Measurements from ENCODE around the gene MBD4. TPM values are rescaled to one million over a fixed set of nuclear protein-coding genes. Genes with fewer than 3 reads are reported as not detected.
"Not testable (repeated sequence)": the region's sequence is repeated elsewhere in the genome, so short reads cannot be mapped to it uniquely, and the experiment has no call there.

The MBD4 gene
- total RNA-seq, 3 donors from 2014 or later (not counting 1 experiment from before 2014, with no cell fraction given): 46.4 to 55.6 (median 48.0) TPM

GRCh38 chr3:129391583-129391982, 48.2 kb downstream of the MBD4 start:
- H3K27ac Mint-ChIP-seq: peak overlapping the region in 1 of 2 donors; percentile 45
- H3K4me3 ChIP-seq (ENCODE audit: low read length); H3K9me3 ChIP-seq (ENCODE audit: control insufficient read depth, insufficient read depth, low read length); ATAC-seq; H3K4me1 ChIP-seq (ENCODE audit: control insufficient read depth, insufficient read depth, low read length); H3K27me3 ChIP-seq (ENCODE audit: control insufficient read depth, insufficient read depth, low read length); H3K27ac ChIP-seq (ENCODE audit: low read length); DNase-seq; intact Hi-C loops (cut with micrococcal nuclease); H3K27me3 Mint-ChIP-seq (ENCODE audit: low read depth in 2 of 2); H3K9me3 Mint-ChIP-seq; H3K36me3 Mint-ChIP-seq; H3K4me3 Mint-ChIP-seq: not testable (repeated sequence)
- H3K36me3 ChIP-seq (ENCODE audit: control insufficient read depth, insufficient read depth, low read length): peaks cover 41% of the 10 kb centered on the region
- peaks cover 6 to 22% of the 10 kb centered on the region in 2 donors for H3K4me1 Mint-ChIP-seq
- 100% methylated on average over 3 of the region's 4 CpGs for WGBS (ENCODE audit: insufficient coverage)

GRCh38 chr3:129389572-129389937, 50.2 kb downstream of the MBD4 start:
- Mint-ChIP-seq H3K27me3 (ENCODE audit: low read depth in 2 of 2) (no peaks in the 10 kb centered on the region), H3K9me3 (no peaks in the 10 kb centered on the region), H3K36me3 (peaks cover 7% of the 10 kb centered on the region), H3K27ac (no peak overlapping the region), H3K4me3 (no peak overlapping the region), H3K4me1 (peaks cover 0 to 7% of the 10 kb centered on the region in 2 donors)
- TF ChIP-seq CTCF (IDR thresholded peaks at IDR 0.05): no peak
- DNase-seq: no peak
- Histone ChIP-seq H3K4me3 (ENCODE audit: low read length) (no peak overlapping the region), H3K27me3 (ENCODE audit: control insufficient read depth, insufficient read depth, low read length) (no peaks in the 10 kb centered on the region), H3K36me3 (ENCODE audit: control insufficient read depth, insufficient read depth, low read length) (peaks cover 36% of the 10 kb centered on the region), H3K27ac (ENCODE audit: low read length) (no peak overlapping the region), H3K4me1 (ENCODE audit: control insufficient read depth, insufficient read depth, low read length) (no peaks in the 10 kb centered on the region), H3K9me3 (ENCODE audit: control insufficient read depth, insufficient read depth, low read length) (no peaks in the 10 kb centered on the region)
- 86% methylated on average over 3 of the region's 3 CpGs for WGBS (ENCODE audit: insufficient coverage)
- intact Hi-C loops (cut with micrococcal nuclease): no loop called here
- no peak for ATAC-seq

GRCh38 chr3:129388791-129389571, 50.8 kb downstream of the MBD4 start:
- H3K4me3 Mint-ChIP-seq; intact Hi-C loops (cut with micrococcal nuclease); H3K36me3 Mint-ChIP-seq; H3K9me3 ChIP-seq (ENCODE audit: control insufficient read depth, insufficient read depth, low read length); H3K4me1 ChIP-seq (ENCODE audit: control insufficient read depth, insufficient read depth, low read length); H3K27me3 Mint-ChIP-seq (ENCODE audit: low read depth in 2 of 2); H3K27ac ChIP-seq (ENCODE audit: low read length); H3K27ac Mint-ChIP-seq; H3K27me3 ChIP-seq (ENCODE audit: control insufficient read depth, insufficient read depth, low read length); ATAC-seq; H3K9me3 Mint-ChIP-seq; H3K4me1 Mint-ChIP-seq; DNase-seq; H3K4me3 ChIP-seq (ENCODE audit: low read length): not testable (repeated sequence)
- H3K36me3 ChIP-seq (ENCODE audit: control insufficient read depth, insufficient read depth, low read length): peaks cover 36% of the 10 kb centered on the region
- WGBS (ENCODE audit: insufficient coverage): 99% methylated on average over 6 of the region's 8 CpGs

- peaks cover 32% of the 10 kb centered on the region for H3K36me3 ChIP-seq (ENCODE audit: control insufficient read depth, insufficient read depth, low read length)
- H3K27ac ChIP-seq (ENCODE audit: low read length): no peak overlapping the region
- Mint-ChIP-seq H3K36me3 (peaks cover 7% of the 10 kb centered on the region), H3K4me3 (no peak overlapping the region), H3K27me3 (ENCODE audit: low read depth in 2 of 2) (no peaks in the 10 kb centered on the region), H3K27ac (no peak overlapping the region), H3K4me1 (peaks cover 0 to 5% of the 10 kb centered on the region in 2 donors), H3K9me3 (no peaks in the 10 kb centered on the region)
- no peaks in the 10 kb centered on the region for H3K9me3 ChIP-seq (ENCODE audit: control insufficient read depth, insufficient read depth, low read length)
- no peaks in the 10 kb centered on the region for H3K27me3 ChIP-seq (ENCODE audit: control insufficient read depth, insufficient read depth, low read length)
- ATAC-seq (no peak), DNase-seq (no peak)
- intact Hi-C loops (cut with micrococcal nuclease): no loop called here
- no peak for TF ChIP-seq CTCF (IDR thresholded peaks at IDR 0.05)
- no peaks in the 10 kb centered on the region for H3K4me1 ChIP-seq (ENCODE audit: control insufficient read depth, insufficient read depth, low read length)
- no peak overlapping the region for H3K4me3 ChIP-seq (ENCODE audit: low read length)
- WGBS (ENCODE audit: insufficient coverage): 97% methylated on average over 5 of the region's 5 CpGs
Measured at GRCh38 chr3:129387487-129387886, 52.3 kb downstream of the MBD4 start.

All from natural killer cell (primary cell).